GM21381 (cell line): ENCODE results near the gene CCDC170.
"Not testable (repeated sequence)": the region's sequence is repeated elsewhere in the genome, so short reads cannot be mapped to it uniquely, and the experiment has no call there.

ENCODE experiments used
- ATAC-seq: cut with Tn5 transposase; IDR thresholded peaks from one replicate; pipeline ENCODE4 v1.9.1; 2021; ENCODE audit warnings: mild to moderate bottlenecking, moderate library complexity; ENCODE audit not compliant: unreplicated experiment

The CCDC170 gene, protein sequence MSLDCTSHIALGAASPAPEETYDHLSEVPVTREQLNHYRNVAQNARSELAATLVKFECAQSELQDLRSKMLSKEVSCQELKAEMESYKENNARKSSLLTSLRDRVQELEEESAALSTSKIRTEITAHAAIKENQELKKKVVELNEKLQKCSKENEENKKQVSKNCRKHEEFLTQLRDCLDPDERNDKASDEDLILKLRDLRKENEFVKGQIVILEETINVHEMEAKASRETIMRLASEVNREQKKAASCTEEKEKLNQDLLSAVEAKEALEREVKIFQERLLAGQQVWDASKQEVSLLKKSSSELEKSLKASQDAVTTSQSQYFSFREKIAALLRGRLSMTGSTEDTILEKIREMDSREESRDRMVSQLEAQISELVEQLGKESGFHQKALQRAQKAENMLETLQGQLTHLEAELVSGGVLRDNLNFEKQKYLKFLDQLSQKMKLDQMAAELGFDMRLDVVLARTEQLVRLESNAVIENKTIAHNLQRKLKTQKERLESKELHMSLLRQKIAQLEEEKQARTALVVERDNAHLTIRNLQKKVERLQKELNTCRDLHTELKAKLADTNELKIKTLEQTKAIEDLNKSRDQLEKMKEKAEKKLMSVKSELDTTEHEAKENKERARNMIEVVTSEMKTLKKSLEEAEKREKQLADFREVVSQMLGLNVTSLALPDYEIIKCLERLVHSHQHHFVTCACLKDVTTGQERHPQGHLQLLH

DNA sequence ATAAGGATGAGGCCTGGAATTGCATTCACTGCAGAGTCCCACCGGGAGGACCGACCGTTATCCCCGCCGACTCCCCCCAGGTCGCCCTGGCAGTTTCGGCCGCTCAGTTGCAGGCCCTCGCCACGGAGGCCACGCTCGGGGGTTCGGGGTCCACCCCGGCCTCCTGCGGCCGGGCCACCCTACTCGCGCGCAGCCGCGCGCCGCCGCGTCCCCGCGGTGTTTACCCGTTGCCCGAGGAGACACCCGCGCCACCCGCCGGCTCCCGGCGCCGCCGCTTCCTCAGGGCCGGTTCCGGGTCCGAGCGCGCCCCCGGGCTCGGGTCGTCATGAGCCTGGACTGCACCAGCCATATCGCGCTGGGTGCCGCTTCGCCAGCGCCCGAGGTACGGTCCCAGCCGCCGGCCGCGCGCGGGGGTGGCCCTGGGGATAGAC lies at the start of gene CCDC170:
Gene CCDC170 (plus strand): TSS at position 214 of the 431 bp plus-strand sequence. CDS start 112 bp downstream, at position 326.
- no peak for ATAC-seq

DNA sequence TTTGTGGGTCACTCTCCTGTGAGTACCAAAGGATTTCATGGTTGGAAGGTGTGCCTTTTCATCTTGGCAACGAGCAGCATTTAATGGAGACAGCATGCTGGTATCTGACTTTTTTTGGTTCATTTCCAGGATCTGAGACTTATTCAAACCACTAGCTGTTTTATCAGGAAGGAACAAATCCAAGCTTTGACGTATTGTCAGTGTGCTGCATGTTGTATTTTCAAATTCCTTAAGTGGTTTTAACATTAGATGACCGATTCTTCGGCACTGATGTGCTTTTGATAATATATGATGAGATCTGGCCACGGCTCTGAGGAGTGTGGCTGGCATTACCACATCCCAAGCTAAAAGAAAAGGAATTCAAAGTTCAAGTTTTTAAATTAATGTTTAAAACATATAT lies 48.3 kb upstream of the CCDC170 start:
- no peak for ATAC-seq

DNA sequence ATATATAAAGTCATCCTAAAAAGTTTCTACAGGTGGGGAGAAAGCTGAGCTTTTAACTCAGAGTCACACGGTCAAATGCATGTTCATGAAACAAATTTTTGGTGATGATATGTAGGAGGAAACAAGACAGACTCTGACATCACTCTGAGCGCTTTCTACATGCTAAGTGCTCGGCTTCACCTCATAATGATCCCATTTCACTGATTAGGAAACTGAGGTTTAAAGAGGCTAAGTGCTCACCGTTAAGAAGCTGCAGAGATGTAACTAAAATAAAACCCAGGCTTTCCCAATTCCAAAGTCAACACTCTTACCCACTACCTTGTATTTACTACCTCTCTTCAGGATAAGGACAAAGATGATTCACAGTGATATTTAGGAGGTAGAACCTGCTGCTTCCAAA lies 46.6 kb upstream of the CCDC170 start:
- no peak for ATAC-seq

DNA sequence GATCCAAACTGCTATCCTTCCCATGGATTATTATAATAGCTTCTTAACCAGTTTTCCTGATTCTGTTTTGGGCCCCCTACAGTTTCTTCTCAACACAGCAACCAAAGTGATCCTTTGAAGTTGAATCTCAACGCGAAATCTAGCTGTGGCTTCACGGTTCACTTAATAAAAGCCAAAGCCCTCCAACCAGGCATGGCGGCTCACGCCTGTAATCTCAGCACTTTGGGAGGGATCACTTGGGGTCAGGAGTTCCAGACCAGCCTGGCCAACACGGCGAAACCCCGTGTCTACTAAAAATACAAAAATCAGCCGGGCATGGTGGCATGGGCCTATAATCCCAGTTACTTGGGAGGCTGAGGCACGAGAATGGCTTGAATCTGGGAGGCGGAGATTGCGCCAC lies 45.2 kb upstream of the CCDC170 start:
- ATAC-seq = no peak

DNA sequence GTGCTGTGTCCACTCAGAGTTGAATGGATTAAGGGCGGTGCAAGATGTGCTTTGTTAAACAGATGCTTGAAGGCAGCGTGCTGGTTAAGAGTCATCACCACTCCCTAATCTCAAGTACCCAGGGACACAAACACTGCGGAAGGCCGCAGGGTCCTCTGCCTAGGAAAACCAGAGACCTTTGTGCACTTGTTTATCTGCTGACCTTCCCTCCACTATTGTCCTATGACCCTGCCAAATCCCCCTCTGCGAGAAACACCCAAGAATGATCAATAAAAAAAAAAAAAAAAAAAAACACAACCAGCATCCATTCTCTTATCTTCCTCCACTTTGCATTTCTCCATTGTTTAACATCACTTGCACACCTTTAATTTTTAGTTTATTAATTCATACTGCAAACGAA lies 42.9 kb upstream of the CCDC170 start:
- not testable (repeated sequence) for ATAC-seq

DNA sequence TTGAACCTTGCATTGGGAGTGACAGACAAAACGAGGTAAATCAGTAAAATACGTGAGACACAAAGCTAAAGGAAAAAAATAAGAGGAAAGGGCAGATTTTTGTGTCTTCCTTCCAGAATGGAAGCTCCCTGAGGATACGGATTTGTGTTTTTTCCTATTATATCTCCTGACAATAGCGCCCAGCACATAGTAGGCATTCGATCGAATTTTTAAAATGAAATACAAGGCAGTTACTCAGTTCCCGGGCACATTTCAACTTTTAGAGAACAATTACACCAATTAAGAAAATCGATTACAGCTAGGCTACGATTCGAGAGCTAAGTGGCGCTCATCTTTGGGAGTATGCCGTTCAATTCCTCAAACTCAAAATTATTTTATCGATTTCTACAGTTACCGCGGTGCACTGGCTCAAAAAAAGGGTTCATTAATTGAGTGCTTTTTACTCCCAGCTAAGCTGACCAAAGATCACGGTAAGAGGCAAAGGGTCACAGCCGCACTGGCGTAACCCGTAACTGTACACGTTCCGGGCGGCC lies 42.3 kb upstream of the CCDC170 start:
- no peak for ATAC-seq

DNA sequence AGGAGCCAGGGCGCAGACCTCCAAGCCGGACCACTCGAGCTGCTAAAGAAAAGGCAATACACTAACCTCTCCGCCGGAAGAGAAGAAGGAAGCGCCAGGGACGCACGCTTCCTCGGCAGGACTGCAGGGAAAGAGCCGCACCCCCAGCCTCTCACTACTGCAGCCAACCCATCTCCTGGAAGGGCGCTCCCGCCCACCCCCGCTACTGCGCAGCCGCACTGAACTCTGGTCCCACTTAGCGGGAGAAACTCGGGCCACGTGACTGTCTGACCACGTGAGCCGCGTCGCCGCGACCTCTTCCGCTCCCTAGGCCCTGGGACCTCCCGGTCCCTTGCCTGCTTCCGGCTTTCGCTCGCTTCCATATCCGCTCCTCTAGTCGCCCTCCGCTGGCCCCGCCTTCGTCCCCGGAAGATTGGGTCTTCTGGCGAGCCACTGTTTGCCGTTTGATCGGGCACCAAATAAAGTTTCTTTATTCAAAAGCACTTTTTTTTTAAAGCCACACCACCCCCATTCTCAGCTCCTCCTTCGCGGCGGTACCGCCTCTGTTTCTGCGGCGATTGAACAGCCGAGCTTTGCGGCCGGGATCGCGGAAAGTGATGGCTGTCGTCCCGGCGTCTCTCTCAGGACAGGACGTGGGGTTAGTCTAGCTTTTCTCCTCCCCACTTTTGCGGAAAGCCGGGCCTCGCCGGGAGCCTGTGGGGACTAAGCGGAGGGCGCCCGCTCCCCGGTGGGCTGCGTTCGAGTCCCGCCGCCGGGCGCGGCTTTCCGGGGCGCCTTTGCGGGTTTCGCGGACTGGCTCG lies 41.7 kb upstream of the CCDC170 start, which contains the start of gene RMND1:
Gene RMND1 (minus strand): TSS at position 177 of the 800 bp plus-strand sequence. CDS start 6,315 bp downstream, outside the sequence.
- peak; percentile 97 for ATAC-seq

DNA sequence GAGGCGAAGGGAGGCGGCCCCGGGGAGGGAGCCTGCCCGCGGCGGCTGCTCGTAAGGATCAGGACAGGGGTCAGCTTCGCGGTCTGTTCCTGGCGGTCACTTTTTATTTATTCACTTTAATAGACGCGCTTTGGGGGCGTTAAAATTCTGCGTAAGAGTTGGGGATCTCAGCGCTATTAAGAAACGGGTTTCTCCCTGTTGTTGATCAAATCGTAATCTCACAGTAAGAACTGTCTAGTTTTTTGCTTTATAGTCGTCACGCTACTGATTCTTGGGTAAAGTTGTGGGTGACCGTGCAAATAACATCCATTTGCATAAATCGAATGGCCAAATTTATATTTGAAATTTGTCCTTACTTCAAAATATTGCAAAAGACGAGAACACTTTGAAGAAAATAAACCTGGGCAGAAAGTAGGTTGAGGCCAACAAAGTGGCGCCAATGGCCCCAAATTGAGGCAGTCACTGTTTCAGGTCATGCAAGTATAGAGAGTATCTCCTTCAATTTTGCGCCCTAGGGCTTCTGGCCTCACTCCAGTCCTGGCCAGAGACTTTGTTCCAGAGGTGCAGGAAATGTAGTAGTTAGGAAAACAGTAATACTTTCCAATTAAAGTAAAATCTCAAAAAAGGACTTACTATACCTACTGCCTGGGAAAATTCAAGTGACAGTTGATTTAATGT lies 40.9 kb upstream of the CCDC170 start:
- ATAC-seq = no peak

DNA sequence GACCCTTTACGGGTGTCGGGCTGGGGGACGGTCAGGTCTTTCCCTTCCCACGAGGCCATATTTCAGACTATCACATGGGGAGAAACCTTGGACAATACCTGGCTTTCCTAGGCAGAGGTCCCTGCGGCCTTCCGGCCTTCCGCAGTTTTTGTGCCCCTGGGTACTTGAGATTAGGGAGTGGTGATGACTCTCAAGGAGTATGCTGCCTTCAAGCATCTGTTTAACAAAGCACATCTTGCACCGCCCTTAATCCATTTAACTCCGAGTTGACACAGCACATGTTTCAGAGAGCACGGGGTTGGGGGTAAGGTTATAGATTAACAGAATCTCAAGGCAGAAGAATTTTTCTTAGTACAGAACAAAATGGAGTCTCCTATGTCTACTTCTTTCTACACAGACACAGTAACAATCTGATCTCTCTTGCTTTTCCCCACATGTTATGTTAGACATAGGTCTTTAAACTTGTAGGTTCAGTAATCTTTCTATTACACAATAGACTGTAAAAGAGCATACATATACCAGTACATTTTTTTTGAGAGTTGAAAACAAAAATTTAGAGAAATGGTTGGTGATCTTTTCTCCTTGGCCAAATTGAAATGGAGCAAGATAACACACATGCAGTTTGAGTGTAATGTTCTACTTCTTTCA lies 37.9 kb upstream of the CCDC170 start:
- ATAC-seq = not testable (repeated sequence)

DNA sequence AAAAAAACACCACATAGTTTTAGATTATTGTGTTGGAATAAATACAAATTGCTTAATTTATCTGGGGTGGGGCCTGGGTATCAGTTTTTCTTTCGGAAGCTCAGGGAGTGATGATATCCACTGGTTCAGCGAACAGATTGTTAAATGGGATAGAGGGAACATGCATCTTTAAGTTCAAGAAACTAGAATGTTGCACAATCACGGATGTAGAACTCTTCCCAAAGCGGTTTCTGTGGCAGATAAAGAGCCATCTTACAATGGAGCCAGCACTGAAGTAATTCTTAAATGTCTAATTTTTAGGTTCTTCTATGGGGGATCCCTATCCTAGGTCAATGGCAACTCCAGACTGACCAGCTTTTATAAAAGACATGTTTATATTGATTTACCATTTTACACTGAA lies 32.1 kb upstream of the CCDC170 start:
- no peak for ATAC-seq

DNA sequence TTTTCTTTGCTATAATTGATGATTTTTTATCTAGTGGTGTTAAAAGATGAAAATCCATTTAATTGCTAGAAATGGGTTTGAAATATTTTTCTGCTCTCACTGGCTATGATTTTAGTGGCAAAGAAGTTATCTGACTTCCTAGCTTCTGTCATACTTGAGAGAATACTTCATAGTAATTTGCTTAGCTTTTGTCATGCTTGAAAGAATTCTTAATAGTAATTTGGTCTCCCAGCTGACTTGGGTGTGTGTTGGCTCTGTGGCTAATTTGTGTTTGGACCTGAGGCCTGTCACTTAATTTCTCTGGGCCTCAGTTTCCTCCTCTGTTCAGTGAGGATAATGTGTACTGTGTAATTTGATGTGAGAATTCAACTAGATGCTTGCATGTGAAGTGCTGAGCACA lies 29.1 kb upstream of the CCDC170 start:
- no peak for ATAC-seq

DNA sequence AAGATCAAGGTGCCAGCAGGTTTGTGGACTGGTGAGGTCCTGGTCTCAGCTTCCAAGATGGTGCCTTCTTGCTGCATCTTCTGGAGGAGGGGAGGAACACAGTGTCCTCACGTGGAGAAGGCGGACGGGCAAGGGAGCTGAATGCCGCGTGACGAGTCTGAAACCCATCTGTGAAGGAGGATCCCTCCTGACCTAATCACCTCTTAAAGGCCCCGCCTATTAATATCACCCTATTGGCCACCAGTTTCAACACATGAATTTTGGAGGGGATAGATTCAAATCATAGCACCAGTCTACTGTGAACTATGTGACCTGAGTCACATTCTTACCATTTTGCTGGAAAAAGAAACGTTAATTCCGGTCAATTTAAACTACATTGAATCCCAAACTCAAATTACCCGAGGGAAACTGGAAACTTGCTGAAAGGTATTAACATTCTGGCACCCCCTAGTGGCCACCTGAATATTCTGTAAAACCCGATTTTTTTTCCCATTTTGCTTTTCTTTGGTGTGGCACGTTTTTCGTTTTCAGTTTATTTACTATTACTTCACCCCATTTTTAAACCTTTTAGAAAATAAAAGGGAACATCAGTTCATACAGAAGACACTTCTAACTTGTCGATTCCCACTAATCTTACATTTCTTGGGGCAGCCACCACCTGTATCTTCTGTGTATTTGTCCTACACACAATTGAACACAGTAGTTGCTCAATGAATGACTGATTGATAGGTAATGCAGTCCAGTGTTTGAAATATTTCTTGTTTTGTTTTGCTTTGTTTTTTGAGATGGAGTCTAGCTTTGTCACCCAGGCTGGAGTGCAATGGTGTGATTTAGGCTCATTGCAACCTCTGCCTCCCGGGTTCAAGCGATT lies 17.9 kb upstream of the CCDC170 start:
- peak; percentile 54 for ATAC-seq

DNA sequence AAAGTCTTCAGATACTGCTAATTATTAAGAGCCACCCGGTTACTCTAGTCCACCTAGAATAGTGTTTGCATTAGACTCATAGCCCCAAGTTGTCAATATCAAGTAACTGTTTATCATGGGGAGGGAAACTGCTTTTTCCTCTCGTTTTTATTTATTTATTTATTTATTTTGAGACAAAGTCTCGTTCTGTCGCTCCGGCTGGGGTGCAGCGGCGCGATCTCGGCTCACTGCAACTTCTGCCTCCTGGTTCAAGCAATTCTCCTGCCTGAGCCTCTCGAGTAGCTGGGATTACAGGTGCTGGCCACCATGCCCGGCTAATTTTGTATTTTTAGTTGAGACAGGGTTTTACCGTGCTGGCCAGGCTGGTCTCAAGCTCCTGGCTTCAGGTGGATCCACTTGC lies 16.1 kb upstream of the CCDC170 start:
- no peak for ATAC-seq

DNA sequence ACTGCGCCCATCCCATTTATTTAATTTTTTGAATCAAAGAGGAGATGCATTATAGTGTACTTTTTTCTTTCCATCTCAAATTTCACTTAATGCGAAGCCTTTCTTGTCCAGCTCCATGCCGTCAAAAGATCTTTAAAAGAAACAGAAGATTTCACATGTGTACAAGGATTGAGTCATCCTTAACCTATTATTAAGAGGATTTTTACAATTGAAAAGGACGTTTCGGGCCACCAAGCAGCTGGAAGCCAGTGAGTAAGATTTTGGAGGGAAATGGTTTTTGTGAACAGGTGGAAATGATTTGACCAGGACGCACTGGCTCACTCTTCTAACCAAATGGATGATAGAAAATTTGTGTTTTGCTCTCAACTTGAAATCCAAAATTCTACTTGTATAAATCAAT lies 15.1 kb upstream of the CCDC170 start:
- no peak for ATAC-seq

DNA sequence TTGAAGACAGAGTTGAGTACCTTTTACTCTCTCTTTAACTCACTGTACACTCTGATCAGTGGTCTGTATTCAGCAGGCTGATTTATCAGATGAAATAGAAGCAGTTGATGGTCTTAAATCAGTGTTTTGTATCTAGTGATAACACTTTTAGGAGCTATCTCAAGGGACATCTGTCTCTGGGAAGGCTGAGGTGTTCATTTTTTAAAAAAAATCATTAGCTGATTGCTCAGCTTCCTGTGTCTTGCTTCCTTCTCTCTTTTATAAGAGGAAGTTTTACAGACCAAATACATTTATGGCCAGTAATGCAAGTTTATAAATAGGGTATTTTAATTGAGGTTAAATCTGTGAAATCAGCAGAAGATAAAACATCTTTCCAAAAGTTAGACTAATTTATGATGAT lies 12.0 kb upstream of the CCDC170 start:
- no peak for ATAC-seq

DNA sequence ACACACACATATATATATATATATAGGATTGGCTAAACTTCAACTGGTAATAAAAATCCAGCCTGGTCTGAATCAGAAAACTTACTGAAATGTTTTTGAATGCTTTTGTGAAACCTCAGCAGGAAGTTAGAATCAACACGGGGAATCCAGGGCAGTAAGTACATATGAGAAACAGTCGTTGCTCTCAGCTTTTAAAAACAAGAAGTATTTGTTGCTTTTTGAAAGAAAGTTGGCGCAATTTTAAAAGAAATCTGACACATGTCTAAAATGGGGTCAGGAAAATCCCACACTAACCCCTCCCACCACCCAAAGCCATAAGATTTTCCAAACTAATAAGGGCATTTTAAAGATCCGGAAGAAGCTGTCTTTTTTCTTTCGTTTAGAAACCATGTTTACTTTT lies 11.5 kb upstream of the CCDC170 start:
- no peak for ATAC-seq

DNA sequence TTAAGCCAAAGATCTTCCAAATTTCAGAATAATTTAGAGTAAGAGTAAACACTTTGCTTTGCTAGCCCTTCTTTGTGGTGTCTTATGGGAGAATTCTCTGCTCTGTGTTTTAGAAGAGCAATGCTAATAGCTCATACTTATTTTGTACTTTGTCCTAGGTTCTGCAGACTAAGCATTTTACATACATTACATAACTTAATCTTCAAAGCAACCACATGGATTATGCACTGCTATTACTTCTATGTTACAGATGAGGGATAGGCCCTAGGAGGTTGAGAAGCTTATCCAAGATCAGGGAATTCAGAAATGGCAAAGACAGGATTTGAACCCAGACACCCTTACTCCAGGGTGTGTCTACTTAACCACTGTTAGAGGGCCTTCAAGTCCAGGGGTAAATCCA lies 9.8 kb upstream of the CCDC170 start:
- no peak for ATAC-seq

DNA sequence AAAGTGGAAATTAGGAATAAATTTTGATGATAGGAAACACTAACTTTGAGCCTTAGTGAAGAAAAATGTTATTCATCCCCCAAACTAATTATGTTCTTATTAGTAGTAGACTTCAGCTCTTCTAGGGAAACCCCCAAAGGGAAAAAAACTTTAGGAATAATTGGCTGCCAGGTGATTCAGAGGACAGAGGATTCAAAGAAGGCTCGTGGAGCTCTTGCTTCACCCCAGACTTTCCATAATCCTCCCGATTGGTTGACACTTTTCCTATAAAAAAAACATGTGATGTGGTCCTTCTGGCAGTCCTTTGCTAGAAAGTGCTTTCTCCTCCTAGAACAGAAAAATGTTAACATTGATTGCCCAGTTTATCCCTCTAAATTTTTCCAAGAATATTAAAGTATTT lies 5.6 kb upstream of the CCDC170 start:
- ATAC-seq = no peak

DNA sequence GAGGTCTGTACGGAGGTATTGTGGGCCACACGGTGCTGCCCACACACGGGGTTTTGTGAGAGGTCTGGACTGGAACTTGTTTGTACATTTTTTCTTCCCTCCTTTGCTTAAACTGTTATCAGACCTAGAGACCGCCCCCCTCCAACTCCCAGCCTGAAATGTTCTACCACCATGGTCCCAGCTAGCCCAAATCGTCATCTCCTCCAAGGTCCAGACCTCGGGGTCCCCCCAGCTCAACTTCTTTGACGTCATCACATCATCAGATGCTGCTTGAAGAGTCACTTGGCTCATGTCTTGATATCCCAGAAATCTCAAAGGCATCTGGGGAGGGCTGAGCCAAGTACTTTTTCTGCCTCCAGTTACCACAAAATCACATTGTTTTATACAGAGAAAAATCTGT lies 2.8 kb upstream of the CCDC170 start:
- no peak for ATAC-seq
